CD14-positive monocyte (primary cell): Measurements from ENCODE around the gene SLC38A10. TPM values are rescaled to one million over a fixed set of nuclear protein-coding genes. Genes with fewer than 3 reads are reported as not detected.

Source experiments
- DNase-seq, 3 donors: peaks; one replicate each; pipeline ENCODE4 v3.0.0-alpha.2; 2011 to 2022
- H2AFZ ChIP-seq: 2 replicates; pipeline ENCODE4 v1.6.0; 2012; ENCODE audit warnings: mild to moderate bottlenecking, low read depth, low read length, inconsistent platforms; ENCODE audit not compliant: insufficient read depth, poor library complexity, severe bottlenecking
- H3K27ac ChIP-seq, 2 donors: 1 replicate in 1 of 2; 2 replicates in 1 of 2; pipeline ENCODE4 v1.5.1; 2012 to 2013; ENCODE audit warnings: low read length in 2 of 2, control low read depth in 1 of 2, inconsistent platforms in 1 of 2, low read depth in 1 of 2, mild to moderate bottlenecking in 1 of 2
- H3K27me3 ChIP-seq, 2 donors: one replicate each; pipeline versions ENCODE4 v1.6.0 to v1.6.1; 2011 to 2013; ENCODE audit warnings: low read length in 2 of 2; ENCODE audit not compliant: control insufficient read depth in 2 of 2, insufficient read depth in 2 of 2
- H3K36me3 ChIP-seq, 2 donors: replicated peaks in 1 of 2; 1 replicate in 1 of 2; 2 replicates in 1 of 2; pipeline versions ENCODE4 v1.5.1 to v1.6.1; 2012 to 2013; ENCODE audit warnings: low read length in 2 of 2, control low read depth in 1 of 2, inconsistent platforms in 1 of 2, mild to moderate bottlenecking in 1 of 2; ENCODE audit not compliant: insufficient read depth in 2 of 2, control insufficient read depth in 1 of 2
- H3K4me1 ChIP-seq, 2 donors: 1 replicate in 1 of 2; 2 replicates in 1 of 2; pipeline versions ENCODE4 v1.5.1 to v1.6.1; 2012 to 2013; ENCODE audit warnings: low read length in 2 of 2, control low read depth in 1 of 2, inconsistent platforms in 1 of 2, mild to moderate bottlenecking in 1 of 2, moderate library complexity in 1 of 2; ENCODE audit not compliant: insufficient read depth in 2 of 2, control insufficient read depth in 1 of 2
- H3K4me2 ChIP-seq: replicated peaks from 2 replicates; pipeline ENCODE3; 2012; ENCODE audit warnings: low read length, moderate library complexity, mild to moderate bottlenecking; ENCODE audit not compliant: poor library complexity, severe bottlenecking; ENCODE audit errors: extremely low read depth
- H3K4me3 ChIP-seq, 3 experiments: fragments of 200-600 bp in 1 of 3; sonication (generic) in 1 of 3; replicated peaks in 1 of 3; 1 replicate in 2 of 3; 2 replicates in 1 of 3; pipeline ENCODE4 v1.5.1; 2011 to 2013; ENCODE audit warnings: low read length in 3 of 3, mild to moderate bottlenecking in 3 of 3, control low read depth in 2 of 3, low read depth in 2 of 3, inconsistent platforms in 1 of 3, moderate library complexity in 1 of 3
- H3K79me2 ChIP-seq: 2 replicates; pipeline ENCODE4 v1.6.0; 2012; ENCODE audit warnings: mild to moderate bottlenecking, control low read depth, inconsistent platforms, low read length, moderate library complexity; ENCODE audit not compliant: insufficient read depth
- H3K9ac ChIP-seq: 2 replicates; pipeline ENCODE4 v1.6.0; 2017; ENCODE audit warnings: low read length, mild to moderate bottlenecking; ENCODE audit not compliant: insufficient read depth, poor library complexity, severe bottlenecking
- H3K9me3 ChIP-seq, 2 donors: replicated peaks in 1 of 2; 1 replicate in 1 of 2; 2 replicates in 1 of 2; pipeline versions ENCODE4 v1.5.1 to v1.6.1; 2012 to 2013; ENCODE audit warnings: low read length in 2 of 2, control low read depth in 1 of 2; ENCODE audit not compliant: control insufficient read depth in 1 of 2, insufficient read depth in 1 of 2
- H4K20me1 ChIP-seq: 2 replicates; pipeline ENCODE4 v1.6.0; 2012; ENCODE audit warnings: mild to moderate bottlenecking, low read length, control low read depth, moderate library complexity; ENCODE audit not compliant: insufficient read depth
- H3K27ac Mint-ChIP-seq, 7 donors: one replicate each; pipeline ENCODE4 v1.8.0; 2020; ENCODE audit warnings: mild to moderate bottlenecking in 7 of 7, mixed read lengths in 7 of 7, moderate library complexity in 6 of 7, inconsistent platforms in 2 of 7
- H3K27me3 Mint-ChIP-seq, 3 donors: one replicate each; pipeline ENCODE4 v1.8.0; 2021 to 2022; ENCODE audit warnings: low read depth in 3 of 3, mild to moderate bottlenecking in 3 of 3, mixed read lengths in 3 of 3, moderate library complexity in 3 of 3, inconsistent platforms in 1 of 3
- H3K36me3 Mint-ChIP-seq, 2 donors: one replicate each; pipeline ENCODE4 v1.8.0; 2020; ENCODE audit warnings: mixed read lengths in 2 of 2, inconsistent platforms in 1 of 2, mild to moderate bottlenecking in 1 of 2
- H3K4me1 Mint-ChIP-seq: one replicate; pipeline ENCODE4 v1.8.0; 2020; ENCODE audit warnings: mild to moderate bottlenecking, mixed read lengths
- H3K4me3 Mint-ChIP-seq, 2 donors: one replicate each; pipeline ENCODE4 v1.8.0; 2020; ENCODE audit warnings: mild to moderate bottlenecking in 2 of 2, mixed read lengths in 2 of 2, moderate library complexity in 1 of 2
- H3K9me3 Mint-ChIP-seq, 7 donors: one replicate each; pipeline ENCODE4 v1.8.0; 2020 to 2022; ENCODE audit warnings: mixed read lengths in 7 of 7, mild to moderate bottlenecking in 6 of 7, moderate library complexity in 6 of 7, inconsistent platforms in 2 of 7
- CTCF ChIP-seq: fragments of 200-600 bp; IDR thresholded peaks from one replicate; pipeline ENCODE4 v1.8.0; 2022; ENCODE audit warnings: antibody characterized with exemption, mild to moderate bottlenecking
- WGBS: methylation state at CpG from one replicate; pipeline ENCODE4 v1.1.5; 2013; ENCODE audit warnings: missing lambda C conversion rate; ENCODE audit not compliant: insufficient coverage; 5-methylcytosine and 5-hydroxymethylcytosine counted together
- intact Hi-C, 2 donors: fragments of 100-400 bp; cut with micrococcal nuclease; formaldehyde crosslinking; loops; one replicate each; pipeline versions ENCODE4 v1.15.0 to v1.15.1; 2023
- polyA plus RNA-seq, 3 donors: library from polyadenylated mRNA; depleted of rRNA in 1 of 3; unstranded in 2 of 3; stranded (reverse) in 1 of 3; fragments of 300-500 nt in 2 of 3; fragments of >200 nt in 1 of 3; fragmentation: Illumina TruSeq in 2 of 3; gene quantifications; 1 replicate in 2 of 3; 2 replicates in 1 of 3; pipeline ENCODE4 v1.2.3, GENCODE V29; 2012 to 2021

The SLC38A10 gene
- polyA plus RNA-seq, 3 donors = 50.8 to 76.1 (median 68.4) TPM

DNA sequence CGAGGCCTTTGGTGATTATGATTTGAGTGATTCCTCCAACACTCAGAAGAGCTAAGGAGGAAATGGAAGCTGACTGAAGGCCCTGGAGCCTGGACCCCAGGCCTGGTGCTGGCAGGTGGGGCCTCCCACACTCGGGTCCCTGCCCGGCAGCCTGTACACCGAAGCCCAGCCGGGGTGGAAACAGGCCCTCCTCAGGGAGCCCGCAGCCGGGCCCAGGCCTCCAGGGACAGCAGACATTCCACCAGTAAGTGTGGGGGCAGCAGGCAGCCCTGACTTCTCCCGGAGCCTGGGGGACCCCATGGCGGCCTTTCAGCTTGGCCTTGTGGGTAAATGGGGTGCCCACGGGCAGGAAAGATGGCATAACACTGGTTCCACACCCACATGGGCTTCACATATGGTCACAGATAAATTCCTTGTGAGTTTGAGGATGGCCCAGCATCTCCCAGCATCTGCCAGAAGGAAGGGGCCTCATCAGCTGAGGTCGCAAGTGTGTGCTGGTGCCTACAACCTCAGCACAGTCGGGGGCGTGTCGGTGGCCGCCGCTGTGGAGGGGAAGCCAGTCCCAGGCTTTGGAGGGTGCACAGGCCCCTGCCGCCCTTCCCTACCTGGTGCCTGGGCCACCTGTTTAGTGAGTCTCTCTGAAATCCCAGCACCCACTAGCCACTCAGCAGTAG, 29.2 kb upstream of the SLC38A10 start:
- TF ChIP-seq CTCF = no peak
- Mint-ChIP-seq H3K27me3 (peaks cover 0 to 3% (median 0%) of the 10 kb centered on the region in 3 donors), H3K4me1 (peaks cover 74% of the 10 kb centered on the region), H3K9me3 (peaks cover 0 to 13% (median 3%) of the 10 kb centered on the region in 7 donors), H3K4me3 (no peak overlapping the region), H3K36me3 (no peaks in the 10 kb centered on the region), H3K27ac (peak overlapping the region in 3 of 7 donors; percentile 46 to 98 (median 53))
- no peak for DNase-seq
- Histone ChIP-seq H3K79me2 (peaks cover 11% of the 10 kb centered on the region), H3K27me3 (no peaks in the 10 kb centered on the region), H3K36me3 (no peaks in the 10 kb centered on the region), H4K20me1 (no peaks in the 10 kb centered on the region), H2AFZ (no peak overlapping the region), H3K4me1 (peaks cover 77 to 87% of the 10 kb centered on the region in 2 donors), H3K27ac (no peak overlapping the region), H3K4me2 (no peak overlapping the region), H3K9ac (no peak overlapping the region), H3K4me3 (no peak overlapping the region), H3K9me3 (no peaks in the 10 kb centered on the region)
- intact Hi-C loops = no loop called here
- 56% methylated on average over 15 of the region's 17 CpGs for WGBS

DNA sequence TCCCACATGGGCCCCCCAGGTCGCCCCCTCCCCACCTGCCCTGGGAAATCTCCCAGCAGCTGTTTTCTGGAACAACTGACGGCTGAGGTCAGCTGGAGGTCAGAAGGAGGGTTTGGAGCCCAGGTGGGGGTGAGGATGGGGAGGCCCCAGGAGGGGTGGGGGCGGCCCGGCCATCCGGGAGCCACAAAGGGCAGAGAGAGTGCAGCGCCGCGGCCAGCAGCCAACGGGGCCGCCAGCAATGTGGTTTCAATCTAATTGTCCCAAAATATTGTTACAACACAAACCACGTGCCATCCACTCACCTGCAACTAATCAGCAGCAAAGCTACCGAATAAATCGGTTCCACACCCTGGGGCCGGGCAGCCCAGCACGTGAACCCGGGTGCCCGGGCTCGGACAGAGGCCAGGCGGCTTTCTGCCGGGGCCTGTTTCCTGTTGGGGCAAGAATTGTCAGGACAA, 28.3 kb upstream of the SLC38A10 start:
- Histone ChIP-seq H3K79me2 (peaks cover 4% of the 10 kb centered on the region), H3K4me3 (peak overlapping the region in 1 of 3 experiments; percentile 39), H3K27me3 (no peaks in the 10 kb centered on the region), H3K27ac (no peak overlapping the region), H2AFZ (no peak overlapping the region), H3K9ac (peak overlapping the region; percentile 32), H3K4me1 (peaks cover 68 to 78% of the 10 kb centered on the region in 2 donors), H3K9me3 (no peaks in the 10 kb centered on the region), H3K36me3 (no peaks in the 10 kb centered on the region), H4K20me1 (no peaks in the 10 kb centered on the region), H3K4me2 (peak overlapping the region; percentile 44)
- Mint-ChIP-seq H3K27me3 (peaks cover 0 to 3% (median 0%) of the 10 kb centered on the region in 3 donors), H3K9me3 (peaks cover 0 to 13% (median 3%) of the 10 kb centered on the region in 7 donors), H3K4me1 (peaks cover 65% of the 10 kb centered on the region), H3K4me3 (peak overlapping the region; percentile 16 to 46), H3K27ac (peak overlapping the region in 2 of 7 donors; percentile 56 to 58), H3K36me3 (no peaks in the 10 kb centered on the region)
- 5% methylated on average over 17 of the region's 20 CpGs for WGBS
- peak in 1 of 3 donors; percentile 29 for DNase-seq
- no peak for TF ChIP-seq CTCF
- intact Hi-C loops = no loop called here
